Thyroid gland (tissue), 4 donors: ENCODE data around the gene CEACAM5.

Experiments
- POLR2A ChIP-seq, 2 donors: fragments of 450-650 bp; IDR thresholded peaks; one replicate each; pipeline ENCODE4 v1.6.1; 2017; ENCODE audit warnings: antibody characterized with exemption in 2 of 2, mild to moderate bottlenecking in 2 of 2, moderate library complexity in 1 of 2
- TF ChIP-seq, protein P1 (sequence below), 6 experiments: fragments of 200-600 bp in 3 of 6; fragments of 450-650 bp in 3 of 6; sonication (generic) in 3 of 6; IDR thresholded peaks; one replicate each; pipeline ENCODE4 v1.5.1; 2016 to 2019; ENCODE audit warnings: antibody characterized with exemption in 6 of 6, mild to moderate bottlenecking in 2 of 6, inconsistent platforms in 1 of 6, moderate library complexity in 1 of 6

DNA sequence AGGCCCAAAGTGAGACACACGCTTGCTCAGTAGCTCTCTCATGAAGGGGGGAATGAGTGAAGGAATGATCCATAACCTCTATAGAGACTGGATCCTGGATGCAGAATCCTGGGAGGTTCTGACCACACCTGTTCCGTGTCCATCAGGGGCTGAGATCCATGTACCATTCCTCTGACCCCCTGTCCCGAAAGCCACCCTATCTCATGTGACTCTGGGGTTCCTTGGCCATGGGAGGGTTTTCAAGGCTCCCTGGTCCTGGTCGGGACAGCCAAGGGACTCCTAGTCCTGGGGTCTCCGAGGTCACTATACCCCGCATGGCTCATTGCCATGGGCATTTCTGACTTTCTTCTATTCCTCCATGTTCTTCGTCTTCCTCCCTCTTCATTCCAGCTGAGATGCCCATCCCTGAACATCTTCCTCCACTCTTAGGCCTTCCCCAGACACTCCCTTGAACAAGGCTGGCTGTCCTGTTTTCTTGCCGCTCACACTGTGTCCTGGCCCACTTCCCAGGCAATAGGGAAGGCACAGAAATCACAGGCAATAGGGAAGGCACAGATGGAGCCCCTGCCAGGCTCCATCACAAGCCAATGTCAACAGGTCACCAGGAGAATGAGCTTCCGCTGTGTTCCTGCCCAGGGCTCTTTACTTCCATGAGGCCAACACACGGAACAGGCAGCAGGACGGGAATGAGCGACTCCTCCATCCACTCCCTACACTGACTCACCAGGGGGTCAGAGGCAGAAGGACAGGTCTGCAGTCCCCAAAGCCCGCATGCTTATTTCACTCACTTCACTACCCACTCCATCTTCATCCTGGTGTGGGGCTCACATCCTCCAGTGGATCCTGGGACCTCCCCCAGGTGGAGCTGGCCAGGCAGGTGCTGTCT, 3.2 kb downstream of the CEACAM5 start:
- TF ChIP-seq, protein P1, sequence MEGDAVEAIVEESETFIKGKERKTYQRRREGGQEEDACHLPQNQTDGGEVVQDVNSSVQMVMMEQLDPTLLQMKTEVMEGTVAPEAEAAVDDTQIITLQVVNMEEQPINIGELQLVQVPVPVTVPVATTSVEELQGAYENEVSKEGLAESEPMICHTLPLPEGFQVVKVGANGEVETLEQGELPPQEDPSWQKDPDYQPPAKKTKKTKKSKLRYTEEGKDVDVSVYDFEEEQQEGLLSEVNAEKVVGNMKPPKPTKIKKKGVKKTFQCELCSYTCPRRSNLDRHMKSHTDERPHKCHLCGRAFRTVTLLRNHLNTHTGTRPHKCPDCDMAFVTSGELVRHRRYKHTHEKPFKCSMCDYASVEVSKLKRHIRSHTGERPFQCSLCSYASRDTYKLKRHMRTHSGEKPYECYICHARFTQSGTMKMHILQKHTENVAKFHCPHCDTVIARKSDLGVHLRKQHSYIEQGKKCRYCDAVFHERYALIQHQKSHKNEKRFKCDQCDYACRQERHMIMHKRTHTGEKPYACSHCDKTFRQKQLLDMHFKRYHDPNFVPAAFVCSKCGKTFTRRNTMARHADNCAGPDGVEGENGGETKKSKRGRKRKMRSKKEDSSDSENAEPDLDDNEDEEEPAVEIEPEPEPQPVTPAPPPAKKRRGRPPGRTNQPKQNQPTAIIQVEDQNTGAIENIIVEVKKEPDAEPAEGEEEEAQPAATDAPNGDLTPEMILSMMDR (IDR thresholded peaks at IDR 0.05): no peak
- TF ChIP-seq POLR2A (IDR thresholded peaks at IDR 0.05): no peak
